Measurements from ENCODE around the gene LAD1.

- peak; percentile 61; the same call in 1 of the 2 replicates for TF ChIP-seq GABPB1 (CRISPR knock-in tag; IDR thresholded peaks at IDR 0.05)
- no peak for TF ChIP-seq ZNF781 (CRISPR knock-in tag; IDR thresholded peaks at IDR 0.05; ENCODE audit: borderline replicate concordance, not compliant biosample characterization)
- no peak for TF ChIP-seq ZNF746 (CRISPR knock-in tag; IDR thresholded peaks at IDR 0.05)
- no peak for TF ChIP-seq RFX5 (IDR thresholded peaks at IDR 0.05; ENCODE audit: low read depth, low read length)
- TF ChIP-seq MIER2 (CRISPR knock-in tag; IDR thresholded peaks at IDR 0.05) = no peak
- no peak for TF ChIP-seq CREM (IDR thresholded peaks at IDR 0.05)
- TF ChIP-seq CREM (CRISPR knock-in tag; IDR thresholded peaks at IDR 0.05) = no peak
- TF ChIP-seq BRCA1 (CRISPR knock-in tag; IDR thresholded peaks at IDR 0.05) = no peak
- TF ChIP-seq CTCF (CRISPR knock-in tag; IDR thresholded peaks at IDR 0.05) = peak; percentile 89
Observed at GRCh38 chr1:201447903-201448871, 49.1 kb upstream of the LAD1 start.

Measured in HepG2 (cell line).